IPS-11a (cell line): ENCODE data around the gene FSTL4.

ENCODE experiments used
- H3K4me3 ChIP-seq: one replicate; pipeline ENCODE4 v1.5.1; 2013; ENCODE audit warnings: low read depth, low read length, control low read depth

The FSTL4 gene

DNA sequence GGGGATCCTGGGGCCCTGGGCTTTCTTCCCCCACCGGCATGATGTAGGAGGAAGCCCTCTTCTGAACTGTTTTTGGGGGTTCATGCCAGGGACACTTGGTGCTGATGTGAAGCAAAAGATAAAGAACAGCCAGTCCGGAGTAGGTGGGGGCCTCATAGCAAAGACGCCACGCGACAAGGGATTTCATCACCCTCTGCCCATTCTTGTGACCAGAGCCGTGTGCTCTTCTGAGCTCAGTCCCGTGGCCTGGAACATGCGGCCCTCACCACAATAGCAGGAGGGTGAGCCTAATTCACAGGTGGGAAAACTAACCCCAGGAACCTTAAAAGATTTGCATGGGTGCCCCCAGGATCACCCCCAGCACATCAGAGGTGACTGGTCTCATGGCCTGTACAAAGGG lies 334.6 kb downstream of the FSTL4 start:
- no peak overlapping the region for H3K4me3 ChIP-seq

DNA sequence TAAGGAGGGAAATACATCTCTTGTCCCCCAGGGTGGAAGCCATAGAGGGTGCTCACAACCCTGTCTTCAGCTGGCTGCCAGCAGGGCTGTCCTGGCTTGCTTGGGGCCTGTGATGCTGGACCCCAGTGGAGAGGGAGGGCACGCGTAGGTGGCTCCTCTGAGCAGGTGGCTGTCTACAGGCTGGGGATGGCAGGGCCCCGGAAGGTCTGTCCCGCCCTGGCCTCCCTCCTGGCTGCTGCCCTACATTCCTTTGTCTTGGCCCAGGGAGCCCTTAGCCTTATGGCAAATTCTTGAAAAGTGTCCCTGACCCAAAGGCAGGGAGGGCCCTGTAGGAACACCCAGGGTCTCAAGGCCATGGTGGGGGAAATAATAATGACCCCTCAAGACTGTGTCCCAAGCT lies 336.2 kb downstream of the FSTL4 start:
- H3K4me3 ChIP-seq = no peak overlapping the region

DNA sequence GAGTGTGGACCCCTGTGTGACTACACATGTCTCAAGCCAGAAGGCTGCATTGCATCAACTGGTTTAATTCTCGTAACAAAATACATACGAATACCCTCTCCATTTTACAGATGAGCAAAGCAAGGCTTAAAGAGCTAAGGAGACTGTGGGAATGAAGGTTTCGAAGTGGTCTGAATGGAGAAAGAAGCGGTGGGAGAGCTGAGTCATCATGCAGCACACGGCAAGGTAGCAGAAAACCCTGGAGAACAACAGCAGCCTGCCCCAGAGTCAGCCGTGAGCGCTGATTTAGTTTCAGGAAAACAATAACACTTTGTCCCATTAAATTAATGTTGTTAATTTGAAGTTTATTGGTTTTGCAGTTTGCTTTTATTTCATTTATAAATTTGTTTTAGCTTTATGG lies 336.7 kb downstream of the FSTL4 start:
- no peak overlapping the region for H3K4me3 ChIP-seq

DNA sequence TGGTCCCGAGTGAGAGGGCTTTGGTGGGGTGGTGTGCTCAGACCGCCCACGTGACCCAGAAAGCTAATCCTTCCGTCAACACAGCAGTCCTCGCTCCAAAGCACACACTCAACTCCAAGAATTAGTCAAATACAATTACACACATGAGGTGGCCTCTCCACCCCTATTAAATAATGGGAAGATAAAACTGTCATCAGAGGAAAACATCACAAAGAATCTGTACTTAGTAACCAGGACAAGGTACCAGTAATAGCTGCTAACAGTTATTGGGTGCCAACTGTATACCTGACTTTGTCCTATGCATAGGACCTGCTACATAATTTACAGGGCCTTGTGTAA lies 337.8 kb downstream of the FSTL4 start:
- H3K4me3 ChIP-seq = no peak overlapping the region

DNA sequence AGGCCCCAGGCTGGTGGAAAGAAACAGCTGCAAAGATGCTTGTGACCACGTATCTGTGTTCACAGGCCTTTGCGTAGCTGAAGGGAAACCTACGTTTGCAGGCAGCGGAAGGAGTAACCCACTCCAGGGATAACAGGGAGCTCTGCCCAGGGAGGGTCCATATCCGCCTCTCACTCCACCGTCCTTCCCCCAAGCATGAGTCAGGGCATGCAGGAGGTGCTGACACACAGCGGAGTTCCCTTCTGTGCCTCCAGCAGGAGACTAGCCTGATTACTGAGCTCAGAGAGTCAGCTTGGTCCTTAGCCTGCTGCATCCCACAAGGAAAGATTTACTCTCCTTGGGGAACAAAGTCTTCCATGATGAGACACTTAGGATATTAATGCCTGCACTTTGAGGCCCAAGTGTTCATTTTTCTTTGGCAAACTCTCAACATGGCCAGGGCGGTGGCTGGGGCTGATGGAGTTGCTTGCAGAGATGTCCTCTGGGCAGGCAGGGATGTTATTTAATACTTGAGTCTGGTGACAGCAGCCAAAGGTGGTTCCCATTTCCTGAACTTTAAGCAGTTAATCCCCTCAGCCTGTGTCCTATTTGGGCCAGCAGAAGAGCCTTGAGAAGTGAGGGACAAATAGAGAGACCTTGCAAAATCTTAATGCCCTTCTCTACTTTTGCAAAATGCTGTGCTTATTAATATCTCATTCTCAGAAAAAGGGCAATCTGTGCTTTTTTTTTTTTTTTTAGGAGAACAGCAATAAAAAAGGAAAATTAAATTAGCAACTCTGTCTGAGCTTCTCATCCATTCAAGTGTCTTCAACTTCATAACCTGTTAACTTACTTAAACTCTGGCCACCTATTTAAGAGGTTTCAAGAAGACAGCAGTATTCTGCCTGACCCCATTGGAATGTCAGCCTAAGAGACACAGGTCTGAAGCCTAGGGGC lies 338.4 kb downstream of the FSTL4 start:
- no peak overlapping the region for H3K4me3 ChIP-seq

DNA sequence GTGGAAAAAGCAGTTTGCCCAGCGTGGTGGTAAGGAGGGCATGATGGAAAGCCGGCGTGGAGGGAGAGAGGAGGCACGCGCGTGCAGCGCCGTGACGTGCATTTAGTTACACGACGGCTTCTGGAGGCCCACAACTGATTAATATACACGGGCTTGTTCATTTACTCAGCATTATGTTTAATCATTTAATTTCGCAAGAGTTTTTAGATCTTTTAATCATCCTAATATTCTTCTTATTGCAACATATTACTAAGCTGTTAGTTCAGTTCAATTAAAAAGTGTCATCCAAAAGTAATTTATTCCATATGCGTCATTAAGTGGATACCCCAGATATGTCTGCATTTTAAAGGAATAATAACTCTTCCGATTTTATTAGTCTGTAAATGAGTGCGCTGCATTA lies 340.0 kb downstream of the FSTL4 start:
- no peak overlapping the region for H3K4me3 ChIP-seq

DNA sequence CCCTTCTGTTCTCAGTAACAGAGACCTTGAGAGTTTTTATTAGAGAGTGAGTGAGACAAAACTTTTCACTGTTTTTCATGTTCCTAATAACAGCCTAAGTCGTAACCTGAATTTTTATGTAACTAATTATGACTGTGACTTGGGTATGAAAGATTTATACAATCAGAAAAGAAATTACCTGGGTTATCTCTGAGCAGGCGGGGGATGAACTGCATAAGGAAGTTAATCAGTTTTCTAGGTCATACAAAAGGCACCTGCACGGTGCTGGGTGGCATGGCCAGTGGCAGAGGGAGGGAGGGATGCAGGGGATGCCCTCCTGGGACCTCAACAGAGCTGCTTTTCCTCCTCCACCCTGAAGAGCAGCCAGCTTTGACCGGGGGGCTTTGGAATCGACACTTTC lies 340.7 kb downstream of the FSTL4 start:
- H3K4me3 ChIP-seq = no peak overlapping the region

DNA sequence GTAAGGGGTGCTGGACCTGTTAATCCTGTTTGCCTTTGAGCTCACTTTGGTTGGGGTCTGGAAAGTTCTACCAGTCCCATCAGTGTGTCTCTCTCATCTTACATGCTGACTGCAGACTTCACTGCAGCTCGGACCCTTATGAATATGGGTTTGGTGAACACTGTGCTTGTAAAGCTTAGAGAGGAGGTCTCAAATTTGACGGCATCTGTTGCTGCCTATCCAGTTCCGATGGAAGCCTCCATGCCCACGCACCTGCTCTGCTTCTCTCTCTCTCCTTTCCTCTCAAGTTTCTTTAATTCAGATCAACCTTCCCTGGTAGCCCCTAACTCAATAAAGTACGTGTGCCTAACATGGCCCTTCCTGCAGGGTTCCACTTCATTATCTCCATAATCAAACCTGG lies 342.6 kb downstream of the FSTL4 start:
- H3K4me3 ChIP-seq = no peak overlapping the region

DNA sequence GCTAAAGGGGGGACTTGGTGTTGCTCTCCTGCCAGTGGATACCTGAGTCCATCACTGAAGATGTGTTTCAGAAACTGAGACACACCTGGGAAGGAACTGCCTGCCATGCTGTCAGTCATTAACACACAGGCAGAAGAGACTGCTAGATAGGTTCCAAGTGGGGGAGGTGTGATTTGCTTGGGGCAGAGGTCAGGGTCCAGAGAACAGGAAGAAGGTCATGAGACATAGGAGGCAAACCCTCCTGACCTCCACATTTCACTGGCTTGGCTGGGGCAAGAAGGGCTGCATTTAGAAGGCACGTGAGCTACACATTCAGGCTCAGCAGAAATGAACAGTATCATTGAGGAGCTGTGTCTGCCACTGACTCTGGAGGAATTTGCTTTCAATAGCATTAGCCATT lies 344.7 kb downstream of the FSTL4 start:
- H3K4me3 ChIP-seq = no peak overlapping the region

DNA sequence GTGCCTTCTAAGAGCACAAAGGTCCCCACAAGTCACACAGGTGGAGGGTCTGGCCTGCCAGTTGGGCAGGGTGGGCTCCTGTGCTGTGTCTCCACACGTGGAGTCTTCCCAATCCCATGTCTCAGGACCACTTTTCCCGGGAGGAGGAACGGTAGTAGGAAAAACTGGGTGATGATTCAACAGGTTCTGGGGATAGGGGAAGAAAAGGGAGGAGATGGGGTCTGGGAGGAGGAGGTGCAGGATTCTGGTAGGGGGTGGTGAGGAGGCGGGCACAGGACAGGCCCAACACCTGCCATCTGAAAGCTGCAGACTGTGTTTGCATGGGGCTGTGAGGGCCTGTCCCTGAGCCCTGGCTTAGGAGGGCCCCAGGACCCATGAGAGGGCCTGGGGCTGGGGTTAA lies 345.4 kb downstream of the FSTL4 start:
- H3K4me3 ChIP-seq = no peak overlapping the region

DNA sequence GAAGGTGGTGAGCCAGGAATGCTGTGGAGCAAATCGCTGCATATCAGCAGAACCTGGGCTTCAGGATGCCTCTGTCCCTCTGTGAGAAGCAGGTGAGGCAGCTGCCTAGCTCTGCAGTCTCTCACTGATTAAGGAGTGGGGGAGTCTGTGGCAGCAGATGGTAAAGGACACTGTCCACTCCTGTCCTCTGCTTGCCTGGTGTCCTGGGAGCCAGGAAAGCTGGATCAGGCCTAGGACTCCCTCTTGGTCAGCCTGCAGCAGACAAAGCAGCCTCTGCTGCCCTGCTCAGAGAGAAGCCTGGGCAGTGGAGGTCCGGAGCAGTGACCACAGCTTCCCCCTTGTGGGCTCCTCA lies 345.8 kb downstream of the FSTL4 start:
- H3K4me3 ChIP-seq = no peak overlapping the region

DNA sequence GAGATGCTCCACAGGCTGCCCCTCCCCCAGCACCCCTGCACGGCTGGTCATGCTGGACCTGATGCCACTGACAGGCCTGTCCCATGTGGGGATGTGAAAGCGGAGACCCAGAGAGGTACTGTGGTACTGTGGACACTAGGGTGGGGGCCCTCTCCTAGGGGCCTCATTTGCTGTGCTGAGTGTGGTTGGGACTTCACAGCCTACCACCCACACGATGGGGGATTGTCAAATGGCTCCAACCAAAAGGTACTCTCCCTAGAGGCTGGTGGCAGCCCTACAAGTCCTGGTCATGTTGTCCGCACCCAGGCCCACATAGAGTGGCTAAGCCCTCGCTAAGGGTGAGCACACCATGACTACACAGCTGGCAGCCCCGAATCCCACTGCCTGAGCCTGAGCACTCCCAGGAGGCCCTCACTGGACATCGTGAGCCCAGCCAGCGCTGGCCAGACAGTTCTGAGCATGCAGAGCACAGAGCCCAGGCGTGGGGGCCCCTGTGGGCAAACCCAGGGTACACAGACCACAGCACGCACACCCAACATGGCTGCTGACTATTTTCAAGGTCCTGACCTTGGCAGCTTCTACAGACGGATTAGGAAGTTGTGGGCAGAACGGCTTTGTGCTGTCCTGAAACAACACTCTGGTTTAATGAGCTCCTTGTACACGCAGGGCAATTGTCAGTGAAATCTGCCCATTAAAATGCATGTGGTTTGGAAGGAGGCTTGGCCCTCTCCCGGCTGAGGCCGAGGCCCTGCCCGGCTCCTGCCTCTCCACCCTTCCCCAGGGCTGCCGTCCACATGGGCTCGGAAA lies 346.4 kb downstream of the FSTL4 start:
- no peak overlapping the region for H3K4me3 ChIP-seq

DNA sequence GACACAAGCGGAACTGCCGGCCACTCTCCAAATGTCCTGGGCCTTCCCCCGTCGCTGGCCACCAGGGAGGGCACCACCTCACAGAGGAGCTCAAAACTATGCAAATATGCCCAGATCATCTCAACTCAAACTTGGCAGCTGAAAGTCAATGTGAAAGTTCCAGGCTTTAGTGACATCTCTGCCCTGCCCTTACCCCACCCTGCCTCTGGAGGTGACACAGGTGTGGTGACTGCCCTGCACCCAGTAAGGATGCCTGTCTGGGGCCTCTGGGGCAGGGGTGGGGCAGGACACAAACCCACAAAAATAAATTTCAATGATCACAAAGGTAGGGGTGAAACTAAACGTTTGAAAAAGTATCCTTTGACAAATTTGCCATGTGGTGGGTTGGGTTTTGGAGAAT lies 347.1 kb downstream of the FSTL4 start:
- no peak overlapping the region for H3K4me3 ChIP-seq

DNA sequence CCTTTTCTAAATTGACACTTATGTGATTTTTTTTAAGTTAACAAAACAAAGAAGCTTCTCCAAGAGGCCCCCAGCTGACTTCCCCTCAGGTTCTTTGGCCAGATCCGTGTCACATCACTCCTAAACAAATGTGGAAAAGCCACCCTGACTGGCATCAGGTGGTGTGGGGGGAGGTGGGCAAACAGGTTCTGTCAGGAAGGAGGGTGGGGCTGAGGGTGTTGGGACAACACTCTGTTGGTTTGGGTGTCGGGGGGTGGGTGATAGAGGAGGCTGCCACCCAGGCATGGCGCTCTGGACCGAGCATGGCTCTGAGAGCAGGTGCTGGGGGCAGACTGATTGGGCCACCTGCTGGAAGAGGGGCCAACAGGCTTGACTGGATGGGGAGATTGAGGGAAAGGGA lies 349.7 kb downstream of the FSTL4 start:
- H3K4me3 ChIP-seq = no peak overlapping the region

DNA sequence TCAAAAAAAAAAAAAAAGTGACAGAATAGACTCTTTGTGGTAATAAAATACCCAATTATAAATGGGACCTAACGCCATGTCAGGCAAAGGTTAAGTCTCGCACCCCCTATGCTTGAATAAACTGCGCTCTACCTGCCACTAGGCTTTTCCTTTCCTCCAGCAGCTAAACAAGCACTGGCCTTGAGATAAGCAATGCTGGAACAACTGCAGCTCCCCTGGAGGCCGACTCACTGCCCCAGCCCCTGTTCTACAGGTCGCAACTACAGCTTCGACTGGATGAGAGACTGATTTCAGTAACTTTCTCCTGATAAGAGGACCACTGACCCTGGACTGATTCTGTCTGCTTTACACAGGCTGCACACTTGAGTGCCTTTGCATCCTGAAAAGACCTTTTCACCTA lies 350.3 kb downstream of the FSTL4 start:
- H3K4me3 ChIP-seq = no peak overlapping the region

DNA sequence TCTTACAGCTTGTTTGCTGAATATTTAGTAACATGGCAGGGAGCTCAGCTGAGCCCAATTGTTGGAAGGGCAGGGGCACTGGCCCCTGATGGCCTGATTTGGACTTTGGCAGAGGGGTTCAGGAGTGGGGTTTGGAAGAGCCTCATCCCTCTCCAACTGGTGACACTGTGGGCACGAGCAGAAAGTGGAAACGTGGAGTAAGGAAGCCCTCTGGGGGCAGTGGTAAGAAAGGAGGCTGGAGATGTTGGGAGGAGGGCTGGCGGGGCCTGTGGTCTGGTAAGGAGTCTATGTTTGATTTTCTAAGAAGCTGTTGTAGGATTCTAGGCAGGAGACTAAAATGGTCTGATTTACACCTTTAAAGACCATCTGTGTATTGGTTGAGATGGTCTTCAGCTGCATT lies 351.6 kb downstream of the FSTL4 start:
- H3K4me3 ChIP-seq = no peak overlapping the region

DNA sequence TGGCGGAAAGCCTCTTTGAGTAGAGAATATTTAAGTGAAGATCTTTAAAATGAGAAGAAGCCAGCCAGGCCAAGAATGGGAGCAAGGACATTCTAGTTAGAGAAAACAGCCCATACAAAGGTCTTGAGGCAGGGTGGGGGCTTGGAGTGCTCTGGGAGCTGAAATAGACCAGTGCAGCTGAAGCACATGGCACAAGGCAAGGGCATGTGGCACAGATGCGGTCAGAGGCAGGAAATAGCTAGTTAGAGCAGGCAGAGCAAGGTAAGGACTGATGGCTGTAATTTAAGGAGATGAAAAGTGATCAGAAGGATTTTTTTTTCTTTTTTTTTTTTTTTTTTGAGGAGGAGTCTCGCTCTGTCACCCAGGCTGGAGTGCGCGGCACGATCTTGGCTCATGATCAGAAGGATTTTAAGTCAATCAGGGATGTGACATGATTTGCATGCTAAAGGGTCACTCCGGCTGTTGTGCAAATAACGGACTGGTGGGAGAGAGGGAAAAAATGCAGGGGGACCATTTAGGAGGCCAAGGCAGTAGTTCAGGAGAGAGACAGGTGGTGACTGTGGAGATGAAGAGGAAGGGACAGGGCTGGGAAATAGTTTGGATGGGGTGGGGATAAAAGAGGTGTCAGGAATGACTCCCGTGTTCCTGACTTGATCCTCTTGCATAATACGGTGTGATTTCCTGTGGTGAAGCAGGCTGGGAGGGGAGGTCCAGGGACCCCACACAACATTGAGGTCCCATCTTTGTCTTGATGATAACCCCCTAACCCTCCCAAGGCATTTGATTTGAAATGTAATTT lies 352.9 kb downstream of the FSTL4 start:
- H3K4me3 ChIP-seq = no peak overlapping the region

DNA sequence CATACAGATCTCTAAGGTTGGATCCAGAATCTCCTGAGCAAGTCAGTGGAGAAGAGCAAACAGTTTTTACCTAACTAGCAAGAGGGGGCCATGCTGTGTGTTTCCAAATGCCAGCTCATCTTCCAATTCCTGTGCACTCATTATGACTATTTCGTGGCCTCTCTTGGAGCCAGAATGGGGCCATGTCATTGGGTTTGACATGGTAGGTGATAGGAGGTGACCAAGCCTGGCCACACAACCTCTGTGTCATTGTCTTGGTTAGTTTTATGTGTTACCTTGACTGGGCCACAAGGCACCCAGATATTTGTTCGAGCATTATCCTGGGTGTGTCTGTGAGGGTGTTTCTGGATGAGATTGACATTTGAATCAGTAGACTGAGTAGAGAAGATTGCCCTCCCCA lies 354.4 kb downstream of the FSTL4 start:
- no peak overlapping the region for H3K4me3 ChIP-seq

DNA sequence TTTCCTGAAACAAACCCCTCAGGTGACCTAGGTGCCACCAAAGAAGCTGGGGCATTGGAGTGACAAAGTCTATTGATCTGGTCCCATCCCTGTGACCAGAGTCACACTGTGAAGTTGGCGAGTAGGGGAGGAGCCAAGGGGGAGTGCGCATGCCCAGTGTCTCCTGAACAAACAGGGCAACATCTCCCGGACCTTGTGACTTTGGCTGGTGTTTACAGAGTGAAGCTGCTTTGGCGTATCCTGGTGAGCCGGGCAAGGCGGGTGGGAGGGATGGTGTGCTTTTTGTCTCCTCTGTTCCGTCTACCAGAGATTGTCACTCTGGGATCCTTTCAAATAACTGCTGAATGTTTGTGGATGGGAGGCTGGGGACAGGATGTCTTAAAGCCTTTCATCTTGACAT lies 356.1 kb downstream of the FSTL4 start:
- no peak overlapping the region for H3K4me3 ChIP-seq

DNA sequence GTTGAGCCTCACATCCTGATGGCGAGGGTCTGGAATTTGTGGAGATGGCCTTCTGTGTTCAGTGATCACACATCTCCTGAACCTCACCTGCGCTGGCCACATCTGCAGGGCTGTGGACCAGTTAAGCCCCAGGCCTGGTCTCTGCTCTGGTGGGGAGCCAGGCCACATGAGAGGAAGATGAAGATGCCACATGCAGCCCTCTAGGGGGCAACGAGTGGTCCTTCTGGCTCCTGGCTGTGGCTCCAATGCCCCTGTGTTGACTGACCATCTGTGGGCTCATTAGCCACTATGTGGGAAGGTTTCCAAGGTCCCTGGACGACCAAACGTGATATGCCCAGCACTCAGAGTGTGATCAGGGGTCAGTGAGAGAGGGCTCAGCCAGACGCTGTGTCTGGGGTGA lies 357.5 kb downstream of the FSTL4 start:
- no peak overlapping the region for H3K4me3 ChIP-seq

DNA sequence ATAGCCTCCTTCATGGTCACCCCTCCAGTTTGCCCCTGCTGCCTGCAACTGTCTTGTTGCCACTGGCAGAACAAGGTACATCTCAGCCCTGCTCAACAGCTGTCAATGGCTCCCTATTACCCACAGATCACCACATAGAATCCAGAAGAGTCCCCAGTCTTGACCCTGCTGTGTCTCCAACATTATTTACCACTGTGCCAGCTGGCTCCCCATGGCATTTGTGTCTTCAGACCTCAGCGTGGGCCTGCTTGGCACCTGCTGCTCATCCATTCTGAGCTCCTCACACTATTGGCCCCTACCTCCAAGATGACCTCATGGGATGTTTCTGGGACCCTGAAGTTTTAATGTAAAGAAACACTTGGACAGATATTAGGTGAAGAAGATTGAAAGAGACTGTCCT lies 358.7 kb downstream of the FSTL4 start:
- H3K4me3 ChIP-seq = no peak overlapping the region

DNA sequence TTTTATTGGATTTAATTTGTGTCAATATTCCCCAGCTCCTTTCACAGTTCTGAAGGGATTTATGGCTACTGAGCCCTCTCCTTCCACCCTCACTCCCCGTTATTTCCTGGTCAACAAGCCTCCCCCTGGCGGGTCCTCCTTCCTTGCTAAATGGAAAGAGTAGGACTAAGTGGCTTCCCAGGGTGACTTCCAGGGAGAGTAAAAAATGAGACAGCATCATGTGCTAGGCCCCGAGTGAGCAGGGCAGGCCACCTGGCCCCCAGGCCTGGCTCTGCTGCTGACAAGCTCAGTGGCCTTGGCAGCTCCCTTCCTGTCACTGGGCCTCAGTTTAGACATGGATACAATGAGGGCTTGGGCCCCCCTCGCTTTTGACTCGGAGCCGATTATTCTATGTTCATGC lies 359.3 kb downstream of the FSTL4 start:
- H3K4me3 ChIP-seq = no peak overlapping the region
